H1 (cell line): ENCODE data around the gene GPR171. TPM values are rescaled to one million over a fixed set of nuclear protein-coding genes. Genes with fewer than 3 reads are reported as not detected.

Source experiments
- CTCF ChIA-PET: fragments of 300-600 bp; sonication (Branson Sonifier 250); formaldehyde crosslinking; loops from one replicate; lab custom pipeline; 2021; ENCODE audit not compliant: partially characterized antibody; lab: Charles Lee
- POLR2A ChIA-PET: fragments of 300-600 bp; sonication (Branson Sonifier 250); formaldehyde crosslinking; loops from one replicate; lab custom pipeline; 2021; ENCODE audit warnings: inconsistent platforms; ENCODE audit not compliant: partially characterized antibody; lab: Charles Lee
- DNase-seq, 2 experiments: peaks; one replicate each; pipeline versions ENCODE4 v3.0.0 to v3.0.0-alpha.2; 2010 to 2022; ENCODE audit warnings: low spot score in 2 of 2, low read depth in 1 of 2, mixed read lengths in 1 of 2
- FAIRE-seq: peaks from 2 replicates; lab custom pipeline; 2011; peaks lifted over from hg19 to GRCh38; lab: Jason Lieb, UNC
- H2AFZ ChIP-seq: 2 replicates; pipeline ENCODE4 v1.8.1; 2012; ENCODE audit warnings: low read length, inconsistent platforms
- H2AK5ac ChIP-seq: 2 replicates; pipeline ENCODE4 v1.6.1; 2013; ENCODE audit warnings: low read depth, low read length
- H2BK120ac ChIP-seq: replicated peaks from 2 replicates; pipeline ENCODE3; 2013; ENCODE audit warnings: low read depth, low read length, inconsistent platforms
- H2BK12ac ChIP-seq: 2 replicates; pipeline ENCODE4 v1.6.1; 2013; ENCODE audit warnings: low read depth, low read length
- H2BK15ac ChIP-seq: 2 replicates; pipeline ENCODE4 v1.6.1; 2013; ENCODE audit warnings: low read length
- H2BK20ac ChIP-seq: 2 replicates; pipeline ENCODE4 v1.6.1; 2013; ENCODE audit warnings: low read length
- H2BK5ac ChIP-seq: 2 replicates; pipeline ENCODE4 v1.6.1; 2013; ENCODE audit warnings: low read depth, low read length
- H3K14ac ChIP-seq: 2 replicates; pipeline ENCODE4 v1.6.1; 2013; ENCODE audit warnings: inconsistent platforms; ENCODE audit not compliant: insufficient read length
- H3K18ac ChIP-seq: 2 replicates; pipeline ENCODE4 v1.6.1; 2013; ENCODE audit warnings: low read length; ENCODE audit errors: extremely low read depth
- H3K23ac ChIP-seq: 2 replicates; pipeline ENCODE4 v1.6.1; 2013; ENCODE audit warnings: inconsistent platforms; ENCODE audit not compliant: insufficient read length
- H3K23me2 ChIP-seq: 2 replicates; pipeline ENCODE4 v1.6.1; 2013; ENCODE audit warnings: low read depth, low read length
- H3K27ac ChIP-seq: 2 replicates; pipeline ENCODE4 v1.6.1; 2011; ENCODE audit warnings: low read depth, low read length, inconsistent platforms
- H3K27me3 ChIP-seq, 4 experiments: replicated peaks in 1 of 4; 1 replicate in 1 of 4; 2 replicates in 3 of 4; pipeline versions ENCODE4 v1.6.1 to v1.8.1; 2011 to 2013; ENCODE audit warnings: low read length in 3 of 4, mild to moderate bottlenecking in 3 of 4, inconsistent platforms in 2 of 4, mixed read lengths in 2 of 4, moderate library complexity in 1 of 4; ENCODE audit not compliant: control insufficient read depth in 3 of 4, insufficient read depth in 3 of 4; ENCODE audit errors: extremely low read depth in 1 of 4
- H3K36me3 ChIP-seq, 4 experiments: 2 replicates each; pipeline versions ENCODE4 v1.6.1 to v1.8.1; 2011 to 2013; ENCODE audit warnings: mild to moderate bottlenecking in 4 of 4, low read length in 3 of 4, moderate library complexity in 2 of 4, control low read depth in 1 of 4, inconsistent platforms in 1 of 4; ENCODE audit not compliant: insufficient read depth in 4 of 4, control insufficient read depth in 2 of 4
- H3K4ac ChIP-seq: replicated peaks from 2 replicates; pipeline ENCODE3; 2013; ENCODE audit warnings: low read length, low read depth, mixed read lengths, inconsistent platforms; ENCODE audit not compliant: insufficient read length
- H3K4me1 ChIP-seq, 4 experiments: replicated peaks in 1 of 4; 1 replicate in 1 of 4; 2 replicates in 3 of 4; pipeline versions ENCODE4 v1.6.1 to v1.8.1; 2011 to 2013; ENCODE audit warnings: low read length in 3 of 4, inconsistent platforms in 2 of 4, mixed read lengths in 1 of 4; ENCODE audit not compliant: insufficient read depth in 4 of 4, control insufficient read depth in 3 of 4
- H3K4me2 ChIP-seq, 2 experiments: 2 replicates each; pipeline versions ENCODE4 v1.6.1 to v1.8.1; 2011 to 2013; ENCODE audit warnings: low read depth in 2 of 2, low read length in 2 of 2, control low read depth in 1 of 2, inconsistent platforms in 1 of 2, mild to moderate bottlenecking in 1 of 2; ENCODE audit not compliant: insufficient read depth in 1 of 2
- H3K4me3 ChIP-seq, 4 experiments: fragments of 200-600, 300-600 bp in 1 of 4; sonication (generic), shearing (Covaris generic), sonication (Bioruptor Twin) in 1 of 4; 2 replicates each; pipeline versions ENCODE4 v1.5.1 to v1.8.1; 2011 to 2016; ENCODE audit warnings: low read length in 4 of 4, low read depth in 3 of 4, control low read depth in 2 of 4, inconsistent platforms in 2 of 4, mild to moderate bottlenecking in 2 of 4, mixed read lengths in 1 of 4, moderate library complexity in 1 of 4; ENCODE audit not compliant: insufficient read depth in 2 of 4; ENCODE audit errors: extremely low read depth in 1 of 4
- H3K56ac ChIP-seq: replicated peaks from 2 replicates; pipeline ENCODE3; 2013; ENCODE audit warnings: low read depth, mild to moderate bottlenecking, mixed read lengths, low read length, inconsistent platforms; ENCODE audit not compliant: insufficient read length
- H3K79me1 ChIP-seq: 2 replicates; pipeline ENCODE4 v1.6.1; 2013; ENCODE audit warnings: low read depth, low read length, control low read depth
- H3K79me2 ChIP-seq, 2 experiments: 2 replicates each; pipeline versions ENCODE4 v1.6.1 to v1.8.1; 2012 to 2013; ENCODE audit warnings: low read length in 2 of 2, mild to moderate bottlenecking in 2 of 2, inconsistent platforms in 1 of 2; ENCODE audit not compliant: insufficient read depth in 2 of 2, control insufficient read depth in 1 of 2
- H3K9ac ChIP-seq, 4 experiments: replicated peaks in 1 of 4; 1 replicate in 1 of 4; 2 replicates in 3 of 4; pipeline versions ENCODE4 v1.6.1 to v1.8.1; 2011 to 2013; ENCODE audit warnings: low read depth in 3 of 4, low read length in 3 of 4, control low read depth in 2 of 4, mild to moderate bottlenecking in 2 of 4, moderate library complexity in 2 of 4, inconsistent platforms in 1 of 4; ENCODE audit errors: extremely low read depth in 1 of 4
- H3K9me3 ChIP-seq, 2 experiments: 2 replicates each; pipeline versions ENCODE4 v1.6.1 to v1.8.1; 2012 to 2013; ENCODE audit warnings: mild to moderate bottlenecking in 2 of 2, moderate library complexity in 2 of 2, control low read depth in 1 of 2, inconsistent platforms in 1 of 2, low read depth in 1 of 2, low read length in 1 of 2, mixed read lengths in 1 of 2; ENCODE audit not compliant: insufficient read depth in 2 of 2
- H4K20me1 ChIP-seq, 2 experiments: replicated peaks in 1 of 2; 2 replicates each; pipeline versions ENCODE3 to v1.8.1; 2011 to 2013; ENCODE audit warnings: inconsistent platforms in 2 of 2, low read length in 2 of 2, mild to moderate bottlenecking in 1 of 2; ENCODE audit not compliant: insufficient read depth in 2 of 2, control insufficient read depth in 1 of 2
- H4K5ac ChIP-seq: 2 replicates; pipeline ENCODE4 v1.6.1; 2013; ENCODE audit warnings: low read length, low read depth, mixed read lengths, inconsistent platforms; ENCODE audit not compliant: insufficient read length
- H4K8ac ChIP-seq: 2 replicates; pipeline ENCODE4 v1.8.0; 2013; ENCODE audit warnings: mild to moderate bottlenecking, moderate library complexity, low read length, inconsistent platforms; ENCODE audit not compliant: insufficient read depth; ENCODE audit errors: extremely low read depth
- H4K91ac ChIP-seq: replicated peaks from 2 replicates; pipeline ENCODE3; 2013; ENCODE audit warnings: low read length, mixed read lengths, inconsistent platforms; ENCODE audit not compliant: insufficient read length
- BCL11A ChIP-seq, 2 experiments: IDR thresholded peaks; one replicate each; pipeline ENCODE4 v1.6.1; 2011; ENCODE audit warnings: low read depth in 2 of 2, low read length in 2 of 2, mild to moderate bottlenecking in 2 of 2
- CEBPB ChIP-seq: IDR thresholded peaks from 2 replicates; pipeline ENCODE4 v1.6.1; 2012; ENCODE audit warnings: low read depth, low read length
- E2F6 ChIP-seq: IDR thresholded peaks from 2 replicates; pipeline ENCODE4 v1.6.1; 2012; ENCODE audit warnings: inconsistent platforms
- HDAC2 ChIP-seq, 2 experiments: fragments of 300-600 bp in 1 of 2; sonication (generic) in 1 of 2; IDR thresholded peaks; 2 replicates each; pipeline ENCODE4 v1.6.1; 2011 to 2012; ENCODE audit warnings: low read depth in 2 of 2, low read length in 2 of 2, mild to moderate bottlenecking in 2 of 2, moderate library complexity in 2 of 2, borderline replicate concordance in 1 of 2, inconsistent platforms in 1 of 2
- PHF8 ChIP-seq: fragments of 200-600 bp; sonication (generic); conservative IDR thresholded peaks from 2 replicates; pipeline ENCODE4 v1.7.1; 2012; ENCODE audit warnings: low read depth, mild to moderate bottlenecking, inconsistent platforms, low read length, moderate library complexity
- POLR2A ChIP-seq, 2 experiments: IDR thresholded peaks; 1 replicate in 1 of 2; 2 replicates in 1 of 2; pipeline ENCODE4 v1.6.1; 2011; ENCODE audit warnings: low read depth in 2 of 2, low read length in 2 of 2, mild to moderate bottlenecking in 2 of 2; ENCODE audit errors: control extremely low read depth in 1 of 2
- RXRA ChIP-seq: IDR thresholded peaks from 2 replicates; pipeline ENCODE4 v1.6.1; 2011; ENCODE audit warnings: low read depth, mild to moderate bottlenecking, low read length, moderate library complexity; ENCODE audit not compliant: insufficient read depth
- SAP30 ChIP-seq: fragments of 300-600 bp; sonication (generic); IDR thresholded peaks from 2 replicates; pipeline ENCODE4 v1.7.1; 2012; ENCODE audit warnings: low read length, moderate library complexity, mild to moderate bottlenecking, inconsistent platforms; ENCODE audit not compliant: insufficient read depth, insufficient replicate concordance
- SIRT6 ChIP-seq: IDR thresholded peaks from one replicate; pipeline ENCODE4 v1.7.1; 2012; ENCODE audit warnings: low read length, inconsistent platforms
- SP1 ChIP-seq: IDR thresholded peaks from 2 replicates; pipeline ENCODE4 v1.6.1; 2011; ENCODE audit warnings: low read depth, low read length
- SP2 ChIP-seq: IDR thresholded peaks from 2 replicates; pipeline ENCODE4 v1.6.1; 2012; ENCODE audit warnings: mild to moderate bottlenecking, low read length, inconsistent platforms
- SRF ChIP-seq: IDR thresholded peaks from 2 replicates; pipeline ENCODE4 v1.6.1; 2011; ENCODE audit warnings: mild to moderate bottlenecking, low read depth, low read length, moderate library complexity
- YY1 ChIP-seq: IDR thresholded peaks from 2 replicates; pipeline ENCODE4 v1.6.1; 2011; ENCODE audit warnings: low read depth, mild to moderate bottlenecking, low read length
- WGBS, 2 experiments: shearing (Covaris generic) in 1 of 2; methylation state at CpG; one replicate each; pipeline versions ENCODE4 v1.1.6 to v1.1.7; 2013 to 2015; ENCODE audit warnings: low lambda C conversion rate in 2 of 2, mixed read lengths in 2 of 2, inconsistent platforms in 1 of 2, low coverage in 1 of 2, missing lambda C conversion rate in 1 of 2; ENCODE audit not compliant: insufficient replicate concordance in 2 of 2, insufficient coverage in 1 of 2, insufficient read length in 1 of 2; ENCODE audit errors: extremely low coverage in 1 of 2, missing lambda C conversion rate in 1 of 2; 5-methylcytosine and 5-hydroxymethylcytosine counted together
- polyA plus RNA-seq, 7 experiments: library from polyadenylated mRNA; depleted of rRNA in 3 of 7; stranded (reverse) in 5 of 7; unstranded in 2 of 7; fragments of >200 nt in 5 of 7; fragments of 200-250 nt in 2 of 7; gene quantifications; 1 replicate in 5 of 7; 2 replicates in 1 of 7; 4 replicates in 1 of 7; pipeline versions ENCODE4 v1.2.1 to v1.2.3, GENCODE V29; 2011 to 2013; ENCODE audit warnings: missing spikeins in 2 of 7, mixed read lengths in 2 of 7
- total RNA-seq: library from RNA; stranded (reverse); fragmentation: NEBNext Ultra II Directional; extraction: Animal tissue kit (Norgen Biotek cat#: 25700); gene quantifications from 2 replicates; pipeline ENCODE4 v1.2.1, GENCODE V29; 2021

Gene GPR171
- total and polyA plus RNA-seq, 2 of the 8 experiments (the other 6 are each of a cell fraction or from before 2014, with no cell fraction given) = not detected

GRCh38 chr3:151197981-151198767 lies 4.8 kb downstream of the GPR171 start:
- no peak overlapping the region for H3K27ac ChIP-seq
- 92% methylated on average over 6 of the region's 6 CpGs; no CpG with 5 or more reads in 1 of the 2 experiments for WGBS, 2 experiments
- no peak overlapping the region for H2AK5ac ChIP-seq
- no peaks in the 10 kb centered on the region for H3K79me2 ChIP-seq
- H3K9me3 ChIP-seq = no peaks in the 10 kb centered on the region
- DNase-seq = no peak
- no peak overlapping the region for H2BK12ac ChIP-seq
- no peak overlapping the region for H2BK20ac ChIP-seq
- H3K4me3 ChIP-seq = no peak overlapping the region
- CTCF ChIA-PET = interaction anchor here (0.6 to 4.4 kb wide), 5 partner anchors 9 to 305 kb away, joined by 3 to 18 read pairs (median 5); no protein-coding TSS in a partner anchor
- no peak overlapping the region for H3K14ac ChIP-seq
- H4K91ac ChIP-seq = no peak overlapping the region
- H3K79me1 ChIP-seq = no peaks in the 10 kb centered on the region
- no peaks in the 10 kb centered on the region for H4K20me1 ChIP-seq
- no peak overlapping the region for H4K8ac ChIP-seq
- no peak overlapping the region for H2BK120ac ChIP-seq
- H2AFZ ChIP-seq = no peak overlapping the region
- no peak overlapping the region for H3K4me2 ChIP-seq
- no peak overlapping the region for H3K23ac ChIP-seq
- H4K5ac ChIP-seq = no peak overlapping the region
- no peak overlapping the region for H2BK15ac ChIP-seq
- H2BK5ac ChIP-seq = no peak overlapping the region
- no peaks in the 10 kb centered on the region for H3K27me3 ChIP-seq
- H3K23me2 ChIP-seq = no peaks in the 10 kb centered on the region
- no peaks in the 10 kb centered on the region for H3K4me1 ChIP-seq
- no peak overlapping the region for H3K9ac ChIP-seq
- FAIRE-seq = no peak
- no peak overlapping the region for H3K4ac ChIP-seq
- no peak overlapping the region for H3K56ac ChIP-seq
- H3K18ac ChIP-seq = no peak overlapping the region
- H3K36me3 ChIP-seq = peaks cover 0 to 4% (median 0%) of the 10 kb centered on the region in 4 experiments; a peak in 2 of 8 replicates
- POLR2A ChIA-PET = no interaction called here
- TF ChIP-seq SRF (no peak), HDAC2 (IDR thresholded peaks at IDR 0.05; ENCODE audit: borderline replicate concordance in 1 of 2, low read depth in 2 of 2, low read length in 2 of 2) (no peak), RXRA (no peak), SIRT6 (no peak), CEBPB (no peak), E2F6 (no peak), YY1 (no peak), SAP30 (no peak), PHF8 (no peak), POLR2A (IDR thresholded peaks at IDR 0.05; ENCODE audit: control extremely low read depth in 1 of 2, low read depth in 2 of 2, low read length in 2 of 2) (no peak), SP2 (no peak), BCL11A (IDR thresholded peaks at IDR 0.05; ENCODE audit: low read depth in 2 of 2, low read length in 2 of 2) (no peak), SP1 (no peak)
